SU-DHL-6 (cell line): ENCODE measurements around the gene TMCC3.

Experiments used
- CTCF ChIP-seq: fragments of 200-600 bp; sonication (generic); IDR thresholded peaks from one replicate; pipeline ENCODE4 v1.5.1; 2017; ENCODE audit warnings: antibody characterized with exemption, mild to moderate bottlenecking, low read length, moderate library complexity; ENCODE audit not compliant: insufficient read depth, poor library complexity, severe bottlenecking
- EZH2phosphoT487 ChIP-seq: fragments of 200-600 bp; sonication (generic), shearing (Covaris generic); conservative IDR thresholded peaks from 2 replicates; pipeline ENCODE4 v1.6.1; 2018; ENCODE audit warnings: mild to moderate bottlenecking, antibody characterized with exemption, low read length, moderate library complexity, mixed read lengths

GRCh38 chr12:94674051-94674451 is 23.7 kb upstream of the TMCC3 start:
- no peak for TF ChIP-seq CTCF
- TF ChIP-seq EZH2phosphoT487 = no peak
